Stomach (tissue), 9 donors: ENCODE data around the gene PIEZO1. TPM values are rescaled to one million over a fixed set of nuclear protein-coding genes. Genes with fewer than 3 reads are reported as not detected.

Experiments
- DNase-seq, 2 donors: peaks; one replicate each; pipeline versions ENCODE4 v3.0.0 to v3.0.0-alpha.2; 2013 to 2019
- H3K27ac ChIP-seq, 5 donors: fragments of 200-600 bp in 4 of 5; sonication (generic) in 4 of 5; one replicate each; pipeline ENCODE4 v1.5.1; 2013 to 2019; ENCODE audit warnings: mild to moderate bottlenecking in 1 of 5, moderate library complexity in 1 of 5
- H3K27me3 ChIP-seq, 3 donors: fragments of 200-600 bp; sonication (generic); one replicate each; pipeline ENCODE4 v1.5.1; 2017 to 2019; ENCODE audit warnings: mixed run types in 1 of 3
- H3K36me3 ChIP-seq, 4 donors: fragments of 200-600 bp; sonication (generic); 1 replicate in 3 of 4; 2 replicates in 1 of 4; pipeline ENCODE4 v1.5.1; 2016 to 2019
- H3K4me1 ChIP-seq, 4 donors: fragments of 200-600 bp; sonication (generic); one replicate each; pipeline ENCODE4 v1.5.1; 2016 to 2019
- H3K4me3 ChIP-seq, 4 donors: fragments of 200-600 bp; sonication (generic) in 3 of 4; one replicate each; pipeline ENCODE4 v1.5.1; 2016 to 2019; ENCODE audit warnings: mild to moderate bottlenecking in 1 of 4
- H3K9me3 ChIP-seq, 4 donors: fragments of 200-600 bp; sonication (generic); one replicate each; pipeline ENCODE4 v1.5.1; 2016 to 2019
- EP300 ChIP-seq: sonication (generic); formaldehyde crosslinking; IDR thresholded peaks from one replicate; pipeline ENCODE4 v1.6.1; 2017; ENCODE audit warnings: antibody characterized with exemption
- POLR2A ChIP-seq, 4 donors: fragments of 450-650 bp; IDR thresholded peaks; one replicate each; pipeline ENCODE4 v1.6.1; 2016; ENCODE audit warnings: antibody characterized with exemption in 4 of 4, control low read depth in 2 of 4, mild to moderate bottlenecking in 1 of 4, moderate library complexity in 1 of 4
- POLR2AphosphoS5 ChIP-seq, 3 donors: sonication (generic); formaldehyde crosslinking; IDR thresholded peaks; one replicate each; pipeline ENCODE4 v1.6.1; 2016; ENCODE audit warnings: antibody characterized with exemption in 3 of 3
- WGBS, 5 donors: extraction: QIAGEN DNeasy Blood & Tissue Kit in 3 of 5; methylation state at CpG; one replicate each; pipeline versions ENCODE4 v1.1.5 to v1.1.7; 2013 to 2018; 5-methylcytosine and 5-hydroxymethylcytosine counted together
- intact Hi-C: fragments of 100-400 bp; cut with DNase I; formaldehyde crosslinking; loops from one replicate; pipeline ENCODE4 v1.15.1; 2023; ENCODE audit warnings: low total_unique reads
- polyA plus RNA-seq, 3 donors: library from polyadenylated mRNA; stranded (reverse); fragments of 200-250 nt; gene quantifications; one replicate each; pipeline ENCODE4 v1.2.3, GENCODE V29; 2013
- total RNA-seq, 5 donors: library from RNA; depleted of rRNA; stranded (reverse); fragments of >200 nt; gene quantifications; one replicate each; pipeline versions ENCODE4 v1.1.0 to v1.2.3, GENCODE V29; 2014 to 2016
- TF ChIP-seq, protein P1 (sequence below), 7 experiments: fragments of 450-650 bp in 4 of 7; fragments of 200-600 bp in 3 of 7; sonication (generic) in 3 of 7; IDR thresholded peaks; one replicate each; pipeline ENCODE4 v1.5.1; 2016 to 2019; ENCODE audit warnings: antibody characterized with exemption in 7 of 7, control low read depth in 2 of 7, mild to moderate bottlenecking in 1 of 7
- donor health status: healthy with polysubstance abuse.
- donor health status: Bipolar disorder and iron deficiency.
- donor health status: healthy.

The PIEZO1 gene
- total and polyA plus RNA-seq, 8 donors = 43.7 to 171 (median 115) TPM

GRCh38 chr16:88742896-88743605, 42.0 kb downstream of the PIEZO1 start:
- Histone ChIP-seq H3K4me1 (peaks cover 20 to 53% (median 38%) of the 10 kb centered on the region in 4 donors), H3K4me3 (no peak overlapping the region), H3K36me3 (peaks cover 17 to 50% (median 40%) of the 10 kb centered on the region in 4 donors), H3K27me3 (no peaks in the 10 kb centered on the region), H3K27ac (no peak overlapping the region), H3K9me3 (no peaks in the 10 kb centered on the region)
- intact Hi-C loops = loop anchor here (5.0 kb wide), 1 partner anchor 44 kb away; the partner anchor contains the start of gene PIEZO1
- no peak for DNase-seq
- TF ChIP-seq POLR2AphosphoS5 (IDR thresholded peaks at IDR 0.05) = no peak
- no peak for TF ChIP-seq POLR2A (IDR thresholded peaks at IDR 0.05)
- TF ChIP-seq, protein P1, sequence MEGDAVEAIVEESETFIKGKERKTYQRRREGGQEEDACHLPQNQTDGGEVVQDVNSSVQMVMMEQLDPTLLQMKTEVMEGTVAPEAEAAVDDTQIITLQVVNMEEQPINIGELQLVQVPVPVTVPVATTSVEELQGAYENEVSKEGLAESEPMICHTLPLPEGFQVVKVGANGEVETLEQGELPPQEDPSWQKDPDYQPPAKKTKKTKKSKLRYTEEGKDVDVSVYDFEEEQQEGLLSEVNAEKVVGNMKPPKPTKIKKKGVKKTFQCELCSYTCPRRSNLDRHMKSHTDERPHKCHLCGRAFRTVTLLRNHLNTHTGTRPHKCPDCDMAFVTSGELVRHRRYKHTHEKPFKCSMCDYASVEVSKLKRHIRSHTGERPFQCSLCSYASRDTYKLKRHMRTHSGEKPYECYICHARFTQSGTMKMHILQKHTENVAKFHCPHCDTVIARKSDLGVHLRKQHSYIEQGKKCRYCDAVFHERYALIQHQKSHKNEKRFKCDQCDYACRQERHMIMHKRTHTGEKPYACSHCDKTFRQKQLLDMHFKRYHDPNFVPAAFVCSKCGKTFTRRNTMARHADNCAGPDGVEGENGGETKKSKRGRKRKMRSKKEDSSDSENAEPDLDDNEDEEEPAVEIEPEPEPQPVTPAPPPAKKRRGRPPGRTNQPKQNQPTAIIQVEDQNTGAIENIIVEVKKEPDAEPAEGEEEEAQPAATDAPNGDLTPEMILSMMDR (IDR thresholded peaks at IDR 0.05) = no peak
- no peak for TF ChIP-seq EP300
- WGBS, 5 donors = 60 to 84% (median 80%) methylated on average over 1 to 19 of the region's 19 CpGs

DNA sequence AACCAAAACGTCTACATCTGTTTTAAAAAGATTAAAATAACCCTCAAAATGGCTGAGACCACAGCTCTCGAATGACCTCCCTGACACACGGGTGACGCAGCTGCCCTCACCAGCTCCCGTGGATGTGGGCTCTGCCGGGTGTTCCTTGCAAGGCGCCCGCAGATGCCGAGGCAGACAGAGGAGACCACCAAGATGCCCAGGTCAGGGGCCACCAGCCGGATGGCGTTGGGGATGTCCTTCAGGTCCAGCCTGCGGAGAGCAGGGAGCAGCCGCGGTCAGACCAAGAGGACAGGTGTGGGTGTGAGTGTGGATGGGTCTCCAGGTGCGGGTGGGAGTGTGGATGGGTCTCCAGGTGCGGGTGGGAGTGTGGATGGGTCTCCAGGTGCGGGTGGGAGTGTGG, 43.7 kb downstream of the PIEZO1 start:
- intact Hi-C loops = loop anchor here (5.0 kb wide), 1 partner anchor 46 kb away; the partner anchor contains the start of gene PIEZO1
- peaks cover 17 to 59% (median 51%) of the 10 kb centered on the region in 4 donors for H3K36me3 ChIP-seq
- 89 to 94% (median 93%) methylated on average over 14 to 17 of the region's 17 CpGs for WGBS, 5 donors
- TF ChIP-seq POLR2A (IDR thresholded peaks at IDR 0.05) (no peak), EP300 (no peak), POLR2AphosphoS5 (IDR thresholded peaks at IDR 0.05) (no peak)
- TF ChIP-seq, protein P1 (IDR thresholded peaks at IDR 0.05) = no peak
- H3K27me3 ChIP-seq = no peaks in the 10 kb centered on the region
- H3K4me3 ChIP-seq = no peak overlapping the region
- H3K9me3 ChIP-seq = no peaks in the 10 kb centered on the region
- peaks cover 20 to 46% (median 37%) of the 10 kb centered on the region in 4 donors for H3K4me1 ChIP-seq
- no peak overlapping the region for H3K27ac ChIP-seq
- no peak for DNase-seq

GRCh38 chr16:88740727-88741055, 44.3 kb downstream of the PIEZO1 start:
- intact Hi-C loops = loop anchor here (5.0 kb wide), 1 partner anchor 47 kb away; the partner anchor contains the start of gene PIEZO1
- WGBS, 5 donors = 87 to 100% (median 94%) methylated on average over 2 to 12 of the region's 12 CpGs
- no peak for TF ChIP-seq EP300
- no peak for TF ChIP-seq POLR2A (IDR thresholded peaks at IDR 0.05)
- TF ChIP-seq, protein P1 (IDR thresholded peaks at IDR 0.05) = no peak
- no peak for TF ChIP-seq POLR2AphosphoS5 (IDR thresholded peaks at IDR 0.05)
- no peaks in the 10 kb centered on the region for H3K9me3 ChIP-seq
- no peak overlapping the region for H3K27ac ChIP-seq
- H3K27me3 ChIP-seq = no peaks in the 10 kb centered on the region
- H3K4me1 ChIP-seq = peaks cover 20 to 39% (median 31%) of the 10 kb centered on the region in 4 donors
- no peak for DNase-seq
- H3K36me3 ChIP-seq = peaks cover 22 to 66% (median 57%) of the 10 kb centered on the region in 4 donors
- no peak overlapping the region for H3K4me3 ChIP-seq

DNA sequence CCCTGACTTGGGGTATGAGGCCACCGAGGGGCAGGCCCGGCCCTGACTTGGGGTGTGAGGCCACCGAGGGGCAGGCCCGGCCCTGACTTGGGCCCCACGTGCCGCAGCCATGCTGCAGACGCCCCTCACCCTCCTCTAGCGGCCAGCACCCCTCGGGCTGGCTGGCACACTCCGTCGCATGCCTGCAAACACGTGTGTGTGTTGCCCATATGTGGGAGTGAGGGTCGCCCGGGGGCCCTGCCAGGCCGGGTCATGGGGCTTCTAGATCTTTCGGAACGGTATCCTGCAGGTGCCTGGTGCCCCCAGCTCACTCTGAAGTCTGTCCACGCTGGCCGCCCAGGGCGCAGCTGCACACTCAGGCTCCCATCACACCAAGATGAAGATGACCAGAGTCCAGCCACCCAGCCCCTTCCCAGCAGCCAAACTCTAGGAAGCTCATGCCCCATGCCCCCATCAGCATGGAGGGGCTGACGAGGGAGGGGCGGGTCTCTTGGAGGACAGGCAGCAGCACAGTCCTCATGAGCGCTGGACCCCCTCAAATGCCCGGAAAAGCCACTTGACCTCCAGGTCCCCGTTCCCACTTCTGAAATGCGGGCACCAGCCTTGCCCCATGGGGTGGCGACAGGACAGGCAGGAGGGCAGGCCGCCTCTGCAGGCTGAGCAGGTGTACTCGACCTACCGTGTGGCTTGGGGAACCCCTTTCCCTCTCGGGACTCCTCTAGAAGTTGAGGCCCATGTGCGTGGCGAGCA, 44.9 kb downstream of the PIEZO1 start:
- TF ChIP-seq, protein P1 (IDR thresholded peaks at IDR 0.05) = no peak
- no peak for TF ChIP-seq EP300
- no peak for TF ChIP-seq POLR2AphosphoS5 (IDR thresholded peaks at IDR 0.05)
- H3K27me3 ChIP-seq = no peaks in the 10 kb centered on the region
- DNase-seq = no peak
- intact Hi-C loops = loop anchor here (5.0 to 10.0 kb wide), 3 partner anchors 47 to 475 kb away; partner anchors contain the start of genes CDH15, PIEZO1 and ZNF778
- WGBS, 5 donors = 86 to 94% (median 92%) methylated on average over 17 to 33 of the region's 33 CpGs
- H3K36me3 ChIP-seq = peaks cover 27 to 71% (median 63%) of the 10 kb centered on the region in 4 donors
- no peak overlapping the region for H3K4me3 ChIP-seq
- no peaks in the 10 kb centered on the region for H3K9me3 ChIP-seq
- H3K4me1 ChIP-seq = peaks cover 18 to 34% (median 29%) of the 10 kb centered on the region in 4 donors
- H3K27ac ChIP-seq = no peak overlapping the region
